Adipocyte (in vitro differentiated cells): ENCODE data around the gene VPREB3.

Experiments
- DNase-seq: peaks from one replicate; pipeline ENCODE4 v3.0.0-alpha.2; 2015; ENCODE audit warnings: low read depth
- H3K27me3 ChIP-seq: replicated peaks from 2 replicates; pipeline ENCODE4 v1.7.0; 2013; ENCODE audit warnings: mild to moderate bottlenecking, low read length, moderate library complexity; ENCODE audit not compliant: control insufficient read depth, insufficient read depth
- H3K36me3 ChIP-seq: 2 replicates; pipeline ENCODE4 v1.7.0; 2013; ENCODE audit warnings: low read length, mild to moderate bottlenecking, moderate library complexity; ENCODE audit not compliant: control insufficient read depth, insufficient read depth, severe bottlenecking
- H3K4me1 ChIP-seq: 2 replicates; pipeline ENCODE4 v1.7.0; 2013; ENCODE audit warnings: mild to moderate bottlenecking, low read length, moderate library complexity; ENCODE audit not compliant: control insufficient read depth, insufficient read depth
- H3K4me3 ChIP-seq: 2 replicates; pipeline ENCODE4 v1.7.0; 2013; ENCODE audit warnings: mild to moderate bottlenecking, low read length, moderate library complexity
- H3K9ac ChIP-seq: 2 replicates; pipeline ENCODE4 v1.7.0; 2013; ENCODE audit warnings: mild to moderate bottlenecking, low read length, moderate library complexity
- H3K9me3 ChIP-seq: 2 replicates; pipeline ENCODE4 v1.7.0; 2013; ENCODE audit warnings: mild to moderate bottlenecking, low read length, moderate library complexity; ENCODE audit not compliant: control insufficient read depth

Gene VPREB3

DNA sequence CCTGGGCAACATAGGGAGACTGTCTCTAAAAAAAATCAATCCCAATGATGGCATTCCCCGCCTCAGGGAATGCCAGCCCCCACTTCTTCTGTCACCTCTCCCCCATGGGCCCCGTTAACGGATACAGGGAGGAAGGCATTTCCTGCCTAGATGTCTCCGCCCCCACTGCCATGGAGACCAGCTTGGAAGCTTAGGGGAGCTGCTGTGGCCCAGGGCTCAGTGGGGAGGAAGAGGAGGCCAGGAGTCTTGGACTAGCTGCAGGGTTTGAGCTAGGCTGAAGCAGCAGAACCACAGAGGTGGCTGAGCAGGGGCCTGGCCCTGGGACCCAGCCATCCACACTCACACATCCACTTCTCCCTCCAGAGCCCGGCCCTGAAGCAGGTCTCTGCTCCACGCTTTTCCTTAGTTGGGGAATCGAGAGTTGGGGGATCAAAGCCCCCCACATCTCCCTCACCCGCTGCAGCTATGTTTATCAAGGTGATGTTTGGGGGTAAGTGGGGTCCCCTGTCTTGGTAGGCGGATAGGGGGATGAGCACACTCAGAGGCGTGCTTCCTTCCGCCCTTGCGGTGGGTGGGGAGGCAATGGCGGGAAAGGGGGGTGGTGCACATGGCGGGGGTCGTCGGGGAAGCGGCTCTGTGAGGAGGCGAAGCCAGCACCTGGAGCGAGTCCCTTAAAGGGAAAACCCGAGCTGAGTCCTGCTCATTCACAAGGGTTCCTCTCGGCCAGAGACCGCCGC, 8.8 kb upstream of the VPREB3 start, which contains the start of gene C22orf15:
TSS of gene C22orf15 (plus strand) at position 149 of the 737 bp plus-strand sequence. CDS start at position 466, 317 bp downstream.
- no peak for DNase-seq
- Histone ChIP-seq H3K4me3 (no peak within 1 kb of the TSS), H3K9ac (no peak within 1 kb of the TSS), H3K27me3 (no peaks in the 10 kb centered on the region), H3K4me1 (peaks cover 11% of the 10 kb centered on the region), H3K9me3 (no peaks in the 10 kb centered on the region), H3K36me3 (no peaks in the 10 kb centered on the region)

DNA sequence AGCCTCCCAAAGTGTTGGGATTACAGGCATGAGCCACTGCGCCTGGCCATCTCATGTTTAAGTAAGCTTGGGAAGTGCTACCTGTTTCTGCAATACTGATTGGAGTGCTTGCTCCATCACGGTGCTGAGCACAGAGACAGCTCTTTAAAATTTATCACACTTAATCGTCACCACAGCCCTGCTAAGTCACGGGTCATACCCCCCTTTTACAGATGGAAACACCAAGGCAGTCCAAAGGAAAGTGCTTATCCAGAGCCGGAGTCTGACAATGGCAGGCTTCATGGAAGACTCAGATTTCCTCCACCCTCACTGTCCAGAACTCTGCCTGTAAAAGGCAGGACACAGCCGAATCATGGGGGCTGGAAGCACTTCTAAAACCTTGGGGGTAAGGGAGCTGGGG, 5.8 kb upstream of the VPREB3 start:
- no peaks in the 10 kb centered on the region for H3K36me3 ChIP-seq
- no peak overlapping the region for H3K4me3 ChIP-seq
- DNase-seq = no peak
- H3K9ac ChIP-seq = no peak overlapping the region
- no peaks in the 10 kb centered on the region for H3K9me3 ChIP-seq
- H3K4me1 ChIP-seq = peaks cover 2% of the 10 kb centered on the region
- no peaks in the 10 kb centered on the region for H3K27me3 ChIP-seq

DNA sequence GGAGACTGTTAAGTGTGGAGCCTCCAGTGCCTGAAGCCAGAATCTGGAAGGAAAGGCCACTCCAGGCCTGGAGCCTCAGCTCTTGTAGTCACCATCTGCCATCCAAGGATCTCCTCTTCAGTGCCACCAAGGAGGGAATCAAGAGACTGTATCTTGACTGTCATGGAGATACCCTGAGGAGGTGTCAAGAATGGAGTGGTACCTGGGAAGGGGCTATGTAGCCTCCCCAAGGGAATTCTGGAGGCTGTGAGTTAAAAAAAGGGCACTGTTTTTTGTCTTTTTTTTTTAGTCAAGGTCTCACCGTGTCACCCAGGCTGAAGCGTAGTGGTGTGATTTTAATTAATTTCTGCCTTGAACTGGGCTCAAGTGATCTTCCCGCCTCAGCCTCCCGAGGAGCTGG, 5.3 kb upstream of the VPREB3 start:
- no peak for DNase-seq
- Histone ChIP-seq H3K36me3 (no peaks in the 10 kb centered on the region), H3K4me1 (no peaks in the 10 kb centered on the region), H3K4me3 (no peak overlapping the region), H3K27me3 (no peaks in the 10 kb centered on the region), H3K9me3 (no peaks in the 10 kb centered on the region), H3K9ac (no peak overlapping the region)

DNA sequence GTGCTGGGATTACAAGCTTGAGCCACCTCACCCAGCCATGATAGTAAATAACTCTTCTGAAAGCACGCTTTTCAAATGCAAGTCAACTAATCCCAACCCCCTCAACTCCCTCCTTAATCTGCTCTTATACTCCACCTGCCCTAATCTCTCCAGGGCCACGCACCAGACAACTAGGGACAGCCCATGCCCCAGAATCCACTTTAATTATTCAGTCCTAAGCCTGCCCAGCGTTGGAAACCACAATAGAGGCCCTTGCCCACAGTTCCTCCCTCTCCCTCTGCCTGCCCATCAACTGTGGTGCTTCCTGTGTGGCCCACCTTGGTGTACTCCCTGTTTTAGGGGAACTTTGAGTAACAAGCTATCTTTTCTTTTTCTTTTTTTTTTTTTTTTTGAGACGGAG, 2.7 kb upstream of the VPREB3 start:
- Histone ChIP-seq H3K4me1 (no peaks in the 10 kb centered on the region), H3K4me3 (no peak overlapping the region), H3K36me3 (no peaks in the 10 kb centered on the region), H3K27me3 (no peaks in the 10 kb centered on the region), H3K9ac (no peak overlapping the region), H3K9me3 (no peaks in the 10 kb centered on the region)
- no peak for DNase-seq

DNA sequence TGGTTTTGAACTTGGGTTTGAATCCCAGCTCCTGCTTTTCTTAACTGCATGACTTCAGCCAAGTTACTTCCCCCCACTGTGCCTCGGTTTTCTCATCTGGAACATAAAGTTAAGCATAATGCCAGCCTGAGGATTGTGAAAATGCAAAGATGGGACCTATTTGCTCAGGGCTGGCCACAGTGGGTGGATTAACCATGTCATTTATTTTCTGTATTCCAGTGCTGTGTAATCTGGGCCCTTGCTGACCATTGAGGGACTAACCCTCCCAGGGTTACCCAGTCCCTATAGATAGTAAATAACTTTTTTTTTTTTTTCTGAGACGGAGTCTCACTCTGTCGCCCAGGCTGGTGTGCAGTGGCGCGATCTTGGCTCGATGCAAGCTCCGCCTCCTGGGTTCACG, 1.5 kb upstream of the VPREB3 start:
- H3K36me3 ChIP-seq = no peaks in the 10 kb centered on the region
- no peaks in the 10 kb centered on the region for H3K9me3 ChIP-seq
- H3K9ac ChIP-seq = no peak overlapping the region
- no peak for DNase-seq
- no peak overlapping the region for H3K4me3 ChIP-seq
- H3K4me1 ChIP-seq = no peaks in the 10 kb centered on the region
- no peaks in the 10 kb centered on the region for H3K27me3 ChIP-seq

DNA sequence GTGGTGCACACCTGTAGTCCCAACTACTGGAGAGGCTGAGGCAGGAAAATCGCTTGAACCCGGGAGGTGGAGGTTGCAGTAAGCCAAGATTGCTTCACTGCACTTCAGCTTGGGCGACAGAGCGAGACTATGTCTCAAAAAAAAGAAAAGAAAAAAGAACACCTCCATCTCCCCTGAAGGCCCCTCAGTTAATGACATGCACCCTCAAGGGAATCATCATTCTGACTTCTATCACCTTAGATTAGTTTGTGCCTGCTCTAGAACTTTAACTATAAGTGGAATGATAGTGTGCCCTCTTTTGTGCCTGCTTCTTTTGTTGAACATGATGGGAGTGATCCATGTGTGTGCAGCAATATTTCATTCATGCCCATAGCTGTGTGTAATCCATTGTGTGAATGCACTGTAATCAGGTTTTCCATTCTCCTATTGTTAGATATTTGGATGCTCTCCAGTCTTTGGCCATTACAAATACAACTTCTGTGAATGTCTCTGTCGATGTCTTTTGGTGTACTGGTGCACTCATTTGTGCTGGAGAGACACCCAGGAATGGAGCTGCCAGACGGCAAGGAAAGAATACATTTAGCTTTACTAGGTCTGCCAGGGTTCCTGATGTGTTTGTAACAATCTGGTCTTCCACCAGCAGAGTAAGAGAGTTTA, 883 bp upstream of the VPREB3 start:
- no peak for DNase-seq

DNA sequence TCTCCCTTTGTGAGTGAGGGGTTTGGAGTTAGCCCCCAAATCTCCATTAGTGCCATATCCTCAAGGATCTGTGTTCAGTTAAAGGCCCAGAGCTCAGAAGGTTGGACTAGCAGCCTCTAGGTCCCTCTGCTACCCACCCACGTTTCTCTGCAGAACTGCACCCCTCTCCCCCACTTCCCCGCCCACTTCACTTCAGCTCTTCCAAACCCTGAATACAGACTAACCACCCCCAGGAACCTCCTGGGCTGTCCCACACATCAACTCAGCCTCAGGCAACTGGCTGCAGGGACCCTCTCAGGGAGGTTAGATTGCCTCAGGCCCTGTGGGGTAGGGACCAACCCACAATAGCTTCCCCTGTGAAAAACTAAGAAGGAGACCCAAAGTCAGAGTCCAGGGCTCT, 840 bp downstream of the VPREB3 start:
- H3K27me3 ChIP-seq = no peaks in the 10 kb centered on the region

More for the DNA sequence above, 883 bp upstream of the VPREB3 start:
- Histone ChIP-seq H3K36me3 (no peaks in the 10 kb centered on the region), H3K4me1 (peaks cover 5% of the 10 kb centered on the region), H3K9ac (no peak overlapping the region), H3K9me3 (no peaks in the 10 kb centered on the region), H3K4me3 (no peak overlapping the region), H3K27me3 (no peaks in the 10 kb centered on the region)

DNA sequence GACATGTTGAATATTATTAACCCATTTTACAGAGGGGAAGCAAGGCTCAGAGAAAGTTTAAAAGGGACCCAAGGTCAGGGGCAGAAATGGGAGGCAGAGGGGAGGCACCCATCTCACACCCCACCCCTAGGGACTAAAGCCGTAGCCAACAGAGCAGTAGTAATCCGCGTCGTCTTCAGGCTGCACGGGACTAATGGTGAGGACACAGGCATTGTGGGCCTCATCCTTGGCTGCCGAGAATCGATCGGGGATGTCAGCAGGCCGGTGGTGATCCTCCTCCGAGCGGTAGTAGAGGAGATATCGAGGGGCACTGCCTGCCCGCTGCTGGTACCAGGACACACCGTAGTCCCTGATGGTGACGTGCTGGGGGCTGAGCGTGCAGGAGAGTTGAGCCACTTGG, 1.5 kb downstream of the VPREB3 start:
- DNase-seq = no peak
- Histone ChIP-seq H3K9me3 (no peaks in the 10 kb centered on the region), H3K9ac (no peak overlapping the region)

More for the DNA sequence above, 840 bp downstream of the VPREB3 start:
- Histone ChIP-seq H3K9ac (no peak overlapping the region), H3K4me3 (no peak overlapping the region), H3K9me3 (no peaks in the 10 kb centered on the region), H3K4me1 (peaks cover 11% of the 10 kb centered on the region), H3K36me3 (no peaks in the 10 kb centered on the region)
- no peak for DNase-seq

DNA sequence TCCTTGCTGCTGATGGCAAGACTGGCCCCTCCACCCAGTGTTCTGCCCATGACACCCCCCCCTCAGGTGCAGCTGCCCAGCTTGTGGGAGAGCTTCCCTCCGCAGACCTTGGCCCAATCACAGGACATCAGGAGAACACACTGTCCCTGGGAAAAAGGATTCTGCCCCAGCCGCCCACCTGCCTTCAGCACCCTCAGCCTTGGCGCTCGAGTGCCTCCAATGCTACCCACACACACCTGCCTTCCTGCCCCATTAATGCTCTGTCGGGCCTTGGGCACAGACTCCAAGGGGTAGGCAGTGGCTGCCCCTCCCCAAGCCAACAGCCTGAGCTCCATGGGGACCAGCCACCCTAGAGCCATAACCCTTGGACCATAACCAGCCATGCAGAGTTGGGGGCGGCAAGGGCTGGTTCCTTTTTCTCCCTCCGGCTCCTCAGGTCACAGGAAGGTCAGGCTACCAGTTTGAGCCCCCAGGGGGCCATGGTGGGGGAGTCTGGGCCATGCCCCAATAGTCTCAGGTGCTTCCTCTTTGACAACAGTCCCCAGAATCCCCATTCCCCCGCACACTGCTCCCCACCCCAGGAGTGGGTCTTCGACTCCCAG, 2.0 kb downstream of the VPREB3 start:
- Histone ChIP-seq H3K4me1 (peaks cover 11% of the 10 kb centered on the region), H3K9me3 (no peaks in the 10 kb centered on the region), H3K9ac (no peak overlapping the region), H3K36me3 (no peaks in the 10 kb centered on the region), H3K27me3 (no peaks in the 10 kb centered on the region), H3K4me3 (no peak overlapping the region)
- DNase-seq = no peak

More for the DNA sequence above, 1.5 kb downstream of the VPREB3 start:
- Histone ChIP-seq H3K4me3 (no peak overlapping the region), H3K36me3 (no peaks in the 10 kb centered on the region), H3K4me1 (peaks cover 11% of the 10 kb centered on the region), H3K27me3 (no peaks in the 10 kb centered on the region)

DNA sequence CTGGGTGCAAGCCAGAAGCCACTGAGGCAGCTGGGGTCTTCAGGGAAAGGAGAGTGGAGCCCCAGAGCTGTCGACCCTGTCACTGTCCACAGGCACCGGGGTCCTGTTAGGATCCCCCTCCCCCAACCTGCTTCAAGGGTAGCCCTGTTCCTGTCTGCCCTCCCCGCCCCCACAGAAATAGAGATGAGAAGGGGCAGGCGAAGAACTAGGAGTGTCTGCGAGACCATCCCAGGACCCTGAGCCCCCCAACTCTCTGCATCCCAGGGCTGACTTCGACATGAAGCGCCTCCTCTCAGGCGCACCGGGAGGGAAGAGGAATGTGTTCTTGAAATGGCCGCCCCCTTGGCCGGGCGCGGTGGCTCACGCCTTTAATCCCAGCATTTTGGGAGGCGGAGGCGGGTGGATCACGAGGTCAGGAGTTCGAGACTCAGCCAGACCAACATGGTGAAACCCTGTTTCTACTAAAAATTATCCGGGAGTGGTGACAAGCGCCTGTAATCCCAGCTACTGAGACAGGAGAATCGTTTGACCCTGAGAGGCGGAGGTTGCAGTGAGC, 2.7 kb downstream of the VPREB3 start:
- Histone ChIP-seq H3K9me3 (no peaks in the 10 kb centered on the region), H3K27me3 (no peaks in the 10 kb centered on the region), H3K4me1 (peaks cover 11% of the 10 kb centered on the region), H3K36me3 (no peaks in the 10 kb centered on the region), H3K4me3 (peak overlapping the region; percentile 87), H3K9ac (peak overlapping the region; percentile 90)
- DNase-seq = no peak

DNA sequence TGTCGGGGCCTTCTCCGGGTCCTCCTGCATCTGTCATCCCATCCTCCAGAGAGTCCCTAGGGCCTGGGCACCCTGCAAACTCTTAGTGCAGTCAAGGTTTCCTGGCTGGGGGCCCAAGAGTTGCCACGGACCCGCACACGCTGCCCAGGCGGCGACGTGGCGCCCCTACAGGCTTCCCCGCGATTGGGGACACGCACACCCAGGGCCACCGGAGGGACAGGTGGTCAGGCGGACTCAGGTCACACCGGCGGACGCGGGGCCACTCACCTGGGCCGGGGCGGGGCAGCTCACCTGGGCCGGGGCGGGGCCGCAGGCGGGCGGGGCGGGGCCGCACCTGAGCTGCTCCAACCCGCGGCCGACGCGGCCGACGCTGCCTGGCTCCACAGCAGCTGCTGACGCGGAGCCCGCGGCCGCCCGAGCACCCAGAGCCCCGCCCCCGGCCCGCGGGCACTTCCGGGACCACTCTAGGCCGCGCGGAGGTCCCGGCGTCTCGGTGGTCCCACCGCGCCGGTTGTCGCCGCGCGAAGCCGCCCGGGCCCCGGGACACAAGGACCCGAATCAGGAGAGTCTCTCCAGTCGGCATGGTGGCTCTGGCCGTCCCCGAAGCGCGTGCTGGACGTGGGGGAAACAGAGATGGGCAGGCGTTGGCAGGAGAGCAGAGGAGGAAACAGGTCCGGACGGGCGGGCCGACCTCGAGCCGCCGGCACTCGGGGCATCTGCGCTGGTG, 3.3 kb downstream of the VPREB3 start, which contains the start of gene ZNF70:
TSS of gene ZNF70 (minus strand) at position 399 of the 727 bp plus-strand sequence. CDS start 5,972 bp downstream, outside the sequence.
- H3K9ac ChIP-seq = peak within 1 kb of the TSS; percentile 90
- H3K27me3 ChIP-seq = no peaks in the 10 kb centered on the region
- no peaks in the 10 kb centered on the region for H3K36me3 ChIP-seq
- H3K4me3 ChIP-seq = peak within 1 kb of the TSS; percentile 90
- H3K4me1 ChIP-seq = peaks cover 11% of the 10 kb centered on the region
- no peaks in the 10 kb centered on the region for H3K9me3 ChIP-seq
- peak; percentile 92 for DNase-seq
